K562 (cell line): ENCODE data around the gene HIF1A. TPM values are rescaled to one million over a fixed set of nuclear protein-coding genes. Genes with fewer than 3 reads are reported as not detected.
"Not testable (repeated sequence)": the region's sequence is repeated elsewhere in the genome, so short reads cannot be mapped to it uniquely, and the experiment has no call there.

Source experiments
- ATAC-seq: fragments of 200-7000 bp; cut with Tn5 transposase; 3 replicates; pipeline ENCODE4 v1.9.1; 2020; ENCODE audit warnings: moderate library complexity
- BruUV-seq: library from RNA; stranded (reverse); fragments of 400-500 nt; replicated peaks from 2 replicates; lab custom pipeline; 2021; lab: Mats Ljungman, UMichigan
- CTCF ChIA-PET: fragments of 300-600 bp; formaldehyde crosslinking; extraction: SDS; loops from one replicate; lab custom pipeline; 2021; ENCODE audit warnings: low intra/inter-chr PET ratio; lab: Yijun Ruan, JAX
- POLR2A ChIA-PET: fragments of 300-600, 350-650 bp; sonication (Branson Sonifier 250); formaldehyde crosslinking; extraction: SDS; loops from one replicate; lab custom pipeline; 2021; ENCODE audit warnings: antibody characterized with exemption, inconsistent platforms; lab: Yijun Ruan, JAX
- DNase-seq, 4 experiments: peaks; one replicate each; pipeline versions ENCODE4 v3.0.0 to v3.0.0-alpha.2; 2011 to 2018; ENCODE audit warnings: low spot score in 3 of 4, mixed read lengths in 3 of 4; ENCODE audit errors: extremely low read depth in 1 of 4
- FAIRE-seq: peaks from 2 replicates; lab custom pipeline; 2011; peaks lifted over from hg19 to GRCh38; lab: Jason Lieb, UNC
- H2AFZ ChIP-seq: 2 replicates; pipeline ENCODE4 v1.6.0; 2011; ENCODE audit warnings: low read depth, low read length, control low read depth, inconsistent platforms
- H3K27ac ChIP-seq: fragments of 200-600 bp; 3 replicates; pipeline ENCODE4 v1.8.0; 2011; ENCODE audit warnings: low read depth, mild to moderate bottlenecking, control low read depth, inconsistent platforms, low read length, moderate library complexity, mixed read lengths; ENCODE audit errors: extremely low read depth
- H3K27me3 ChIP-seq, 2 experiments: fragments of 300-600 bp in 1 of 2; 2 replicates in 1 of 2; 3 replicates in 1 of 2; pipeline versions ENCODE4 v1.6.0 to v1.8.0; 2011; ENCODE audit warnings: inconsistent platforms in 2 of 2, low read length in 2 of 2, mild to moderate bottlenecking in 1 of 2, mixed read lengths in 1 of 2, moderate library complexity in 1 of 2; ENCODE audit not compliant: control insufficient read depth in 2 of 2, insufficient read depth in 2 of 2
- H3K36me3 ChIP-seq: fragments of 300-600 bp; 3 replicates; pipeline ENCODE4 v1.8.0; 2011; ENCODE audit warnings: mild to moderate bottlenecking, low read length, inconsistent platforms; ENCODE audit not compliant: control insufficient read depth, insufficient read depth
- H3K4me1 ChIP-seq, 2 experiments: fragments of 200-600 bp in 1 of 2; replicated peaks in 1 of 2; 2 replicates in 1 of 2; 3 replicates in 1 of 2; pipeline versions ENCODE4 v1.5.1 to v1.8.0; 2011; ENCODE audit warnings: inconsistent platforms in 2 of 2, low read length in 2 of 2, mild to moderate bottlenecking in 1 of 2, mixed read lengths in 1 of 2, moderate library complexity in 1 of 2; ENCODE audit not compliant: control insufficient read depth in 2 of 2, insufficient read depth in 2 of 2
- H3K4me2 ChIP-seq: 2 replicates; pipeline ENCODE4 v1.6.1; 2011; ENCODE audit warnings: low read length, control low read depth, inconsistent platforms, mixed read lengths; ENCODE audit not compliant: insufficient read depth
- H3K4me3 ChIP-seq: fragments of 200-600 bp; sonication (generic), shearing (Covaris generic); 2 replicates; pipeline ENCODE4 v1.5.1; 2016; ENCODE audit warnings: control low read depth, inconsistent platforms
- H3K79me2 ChIP-seq: fragments of 200-600 bp; 3 replicates; pipeline ENCODE4 v1.8.0; 2011; ENCODE audit warnings: low read length, inconsistent platforms; ENCODE audit not compliant: control insufficient read depth, insufficient read depth
- H3K9ac ChIP-seq, 2 experiments: 2 replicates each; pipeline versions ENCODE4 v1.6.0 to v1.6.1; 2011; ENCODE audit warnings: low read depth in 2 of 2, low read length in 2 of 2, control low read depth in 1 of 2, inconsistent platforms in 1 of 2, mild to moderate bottlenecking in 1 of 2, mixed read lengths in 1 of 2; ENCODE audit not compliant: insufficient read depth in 1 of 2
- H3K9me1 ChIP-seq: one replicate; pipeline ENCODE4 v1.6.0; 2011; ENCODE audit warnings: inconsistent platforms, mild to moderate bottlenecking, low read length, moderate library complexity; ENCODE audit not compliant: control insufficient read depth, insufficient read depth
- H3K9me3 ChIP-seq: replicated peaks from 2 replicates; pipeline ENCODE4 v1.5.1; 2011; ENCODE audit warnings: low read depth, low read length, inconsistent platforms; ENCODE audit not compliant: control insufficient read depth, insufficient read depth
- H4K20me1 ChIP-seq: replicated peaks from 2 replicates; pipeline ENCODE4 v1.6.1; 2011; ENCODE audit warnings: low read length, inconsistent platforms, mixed read lengths; ENCODE audit not compliant: control insufficient read depth, insufficient read depth
- AFF1 ChIP-seq, 2 experiments: fragments of 450-650 bp; IDR thresholded peaks; 2 replicates each; pipeline ENCODE4 v1.6.1; 2018; ENCODE audit warnings: mild to moderate bottlenecking in 2 of 2, low read depth in 1 of 2; ENCODE audit not compliant: partially characterized antibody in 2 of 2
- WGBS: fragments of 100-300 bp; shearing (Covaris generic); methylation state at CpG from one replicate; pipeline ENCODE4 v1.1.6; 2016; ENCODE audit warnings: low coverage, mixed read lengths; ENCODE audit not compliant: insufficient coverage; ENCODE audit errors: missing lambda C conversion rate; 5-methylcytosine and 5-hydroxymethylcytosine counted together
- in situ Hi-C: fragments of 300-500 bp; cut with MboI; formaldehyde crosslinking; loops from 4 replicates; pipeline ENCODE4 v1.15.0; 2018; ENCODE audit warnings: inconsistent platforms, mixed read lengths
- intact Hi-C: fragments of 100-400 bp; cut with micrococcal nuclease; formaldehyde crosslinking; loops from 2 replicates; pipeline ENCODE4 v1.14.2; 2022
- polyA plus RNA-seq, 8 experiments: library from polyadenylated mRNA; depleted of rRNA in 4 of 8; stranded (reverse) in 5 of 8; unstranded in 3 of 8; fragments of >200 nt; fragmentation: Nextera tagmentation in 2 of 8; fragmentation: Illumina TruSeq in 1 of 8; extraction: Ambion mirVana in 2 of 8; extraction: Trizol in 1 of 8; gene quantifications; 2 replicates each; pipeline versions ENCODE4 v1.2.1 to v1.2.3, GENCODE V29; 2011 to 2014; ENCODE audit warnings: inconsistent platforms in 1 of 8, missing spikeins in 1 of 8
- total RNA-seq, 7 experiments: library from RNA; depleted of rRNA in 6 of 7; stranded (reverse); fragments of >200 nt in 6 of 7; fragmentation: Illumina TruSeq in 2 of 7; extraction: Trizol in 2 of 7; gene quantifications; 2 replicates each; pipeline versions ENCODE4 v1.2.1 to v1.2.3, GENCODE V29; 2011 to 2021; ENCODE audit warnings: low replicate concordance in 1 of 7

The HIF1A gene
- total and polyA plus RNA-seq, 9 of the 15 experiments (the other 6 are each of a cell fraction or from before 2014, with no cell fraction given), result 5.9 to 35.3 (median 24.2) TPM

GRCh38 chr14:61707774-61708173, 12.5 kb downstream of the HIF1A start:
- POLR2A ChIA-PET, DNase-seq, in situ Hi-C loops, ATAC-seq, H3K9ac ChIP-seq, CTCF ChIA-PET, H2AFZ ChIP-seq, H3K27me3 ChIP-seq, H3K4me3 ChIP-seq, FAIRE-seq, H3K9me3 ChIP-seq, H3K9me1 ChIP-seq, H3K4me2 ChIP-seq, H3K4me1 ChIP-seq, H3K27ac ChIP-seq, H3K36me3 ChIP-seq, BruUV-seq, intact Hi-C loops: not testable (repeated sequence)
- Histone ChIP-seq H4K20me1 (peaks cover 12% of the 10 kb centered on the region), H3K79me2 (peaks cover 87% of the 10 kb centered on the region)
- peak in 1 of 2 experiments; percentile 68 for TF ChIP-seq AFF1 (IDR thresholded peaks at IDR 0.05; ENCODE audit: low read depth in 1 of 2, partially characterized antibody in 2 of 2)
- WGBS, result 91% methylated on average over 2 of the region's 4 CpGs

- H3K9me1 ChIP-seq, in situ Hi-C loops, H3K36me3 ChIP-seq, H3K27ac ChIP-seq, BruUV-seq, H3K4me1 ChIP-seq, H3K9ac ChIP-seq, POLR2A ChIA-PET, ATAC-seq, intact Hi-C loops, H3K4me2 ChIP-seq, CTCF ChIA-PET, H3K27me3 ChIP-seq, DNase-seq, H3K4me3 ChIP-seq, FAIRE-seq, H2AFZ ChIP-seq, H3K9me3 ChIP-seq: not testable (repeated sequence)
- 38% methylated on average over 4 of the region's 4 CpGs for WGBS
- peaks cover 12% of the 10 kb centered on the region for H4K20me1 ChIP-seq
- H3K79me2 ChIP-seq, result peaks cover 87% of the 10 kb centered on the region
These were observed 13.4 kb downstream of the HIF1A start for GRCh38 chr14:61708693-61709092.
